Smooth muscle cell (in vitro differentiated cells): ENCODE data around the gene SUMF1. TPM values are rescaled to one million over a fixed set of nuclear protein-coding genes. Genes with fewer than 3 reads are reported as not detected.

ENCODE experiments used
- DNase-seq: peaks from one replicate; lab custom pipeline; 2025; ENCODE audit not compliant: unreplicated experiment; lab: John Stamatoyannopoulos, UW
- H2AFZ ChIP-seq: fragments of 200-600 bp; sonication (generic); 2 replicates; pipeline ENCODE4 v1.6.0; 2016; ENCODE audit warnings: antibody characterized with exemption, low read depth, mild to moderate bottlenecking
- H3F3A ChIP-seq: fragments of 200-600 bp; sonication (generic); 2 replicates; pipeline ENCODE4 v1.6.0; 2017; ENCODE audit warnings: antibody characterized with exemption, low read depth
- H3K27ac ChIP-seq: fragments of 200-600 bp; sonication (generic); 2 replicates; pipeline ENCODE4 v1.5.1; 2016; ENCODE audit warnings: low read depth, mild to moderate bottlenecking
- H3K27me3 ChIP-seq: fragments of 200-600 bp; sonication (generic); 2 replicates; pipeline ENCODE4 v1.6.1; 2016; ENCODE audit warnings: low read depth, mild to moderate bottlenecking
- H3K36me3 ChIP-seq: fragments of 200-600 bp; sonication (generic); 2 replicates; pipeline ENCODE4 v1.5.1; 2016; ENCODE audit warnings: low read depth
- H3K4me1 ChIP-seq: fragments of 200-600 bp; sonication (generic); 2 replicates; pipeline ENCODE4 v1.5.1; 2016; ENCODE audit warnings: low read depth
- H3K4me2 ChIP-seq: fragments of 200-600 bp; sonication (generic); 2 replicates; pipeline ENCODE4 v1.6.0; 2016; ENCODE audit warnings: mild to moderate bottlenecking
- H3K4me3 ChIP-seq: fragments of 200-600 bp; sonication (generic); 2 replicates; pipeline ENCODE4 v1.5.1; 2016; ENCODE audit warnings: mild to moderate bottlenecking
- H3K79me2 ChIP-seq: fragments of 200-600 bp; sonication (generic); 2 replicates; pipeline ENCODE4 v1.6.0; 2016; ENCODE audit warnings: low read depth, mild to moderate bottlenecking
- H3K9ac ChIP-seq: fragments of 200-600 bp; sonication (generic); 2 replicates; pipeline ENCODE4 v1.6.0; 2016; ENCODE audit warnings: low read depth
- H3K9me3 ChIP-seq: fragments of 200-600 bp; sonication (generic); replicated peaks from 2 replicates; pipeline ENCODE4 v1.5.1; 2016; ENCODE audit warnings: low read depth
- H4K20me1 ChIP-seq: fragments of 200-600 bp; sonication (generic); 2 replicates; pipeline ENCODE4 v1.6.0; 2016; ENCODE audit warnings: low read depth
- WGBS: methylation state at CpG from one replicate; pipeline ENCODE4 v1.1.7; 2016; ENCODE audit warnings: low lambda C conversion rate; 5-methylcytosine and 5-hydroxymethylcytosine counted together
- polyA plus RNA-seq: library from polyadenylated mRNA; unstranded; fragments of >200 nt; fragmentation: Nextera tagmentation; extraction: Ambion mirVana; gene quantifications from 2 replicates; pipeline ENCODE4 v1.2.1, GENCODE V29; 2016
- total RNA-seq: library from RNA; depleted of rRNA; stranded (reverse); fragments of >200 nt; gene quantifications from 2 replicates; pipeline ENCODE4 v1.2.3, GENCODE V29; 2014
- TF ChIP-seq, protein P1 (sequence below): fragments of 200-600 bp; sonication (generic); IDR thresholded peaks from 2 replicates; pipeline ENCODE4 v1.5.1; 2017; ENCODE audit warnings: borderline replicate concordance, mild to moderate bottlenecking, antibody characterized with exemption; ENCODE audit not compliant: insufficient read depth, poor library complexity, severe bottlenecking

The SUMF1 gene
- total and polyA plus RNA-seq, 2 experiments from 2014 or later, result 28.3 to 29.5 TPM

DNA sequence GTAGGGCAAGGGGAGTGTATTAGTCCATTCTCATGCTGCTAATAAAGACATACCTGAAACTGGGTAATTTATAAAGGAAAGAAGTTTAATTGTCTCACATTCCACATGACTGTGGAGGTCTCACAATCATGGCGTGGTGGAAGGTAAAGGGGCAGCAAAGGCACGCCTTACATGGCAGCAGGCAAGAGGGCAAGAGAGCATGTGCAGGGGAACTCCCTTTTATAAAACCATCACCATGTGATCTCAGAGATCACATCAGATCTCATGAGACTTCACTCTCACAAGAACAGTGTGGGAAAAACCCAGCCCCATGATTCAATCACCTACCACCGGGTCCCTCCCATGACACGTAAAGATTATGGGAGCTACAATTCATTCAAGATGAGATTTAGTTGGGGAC lies 41.4 kb downstream of the SUMF1 start:
- Histone ChIP-seq H3K36me3 (no peaks in the 10 kb centered on the region), H3K27ac (peak overlapping the region; percentile 79), H4K20me1 (no peaks in the 10 kb centered on the region), H3K27me3 (no peaks in the 10 kb centered on the region), H3K9me3 (no peaks in the 10 kb centered on the region), H3F3A (no peaks in the 10 kb centered on the region), H2AFZ (no peak overlapping the region), H3K9ac (peak overlapping the region; percentile 58), H3K79me2 (no peaks in the 10 kb centered on the region), H3K4me2 (no peak overlapping the region), H3K4me3 (no peak overlapping the region), H3K4me1 (no peaks in the 10 kb centered on the region)
- DNase-seq, result no peak
- TF ChIP-seq, protein P1, sequence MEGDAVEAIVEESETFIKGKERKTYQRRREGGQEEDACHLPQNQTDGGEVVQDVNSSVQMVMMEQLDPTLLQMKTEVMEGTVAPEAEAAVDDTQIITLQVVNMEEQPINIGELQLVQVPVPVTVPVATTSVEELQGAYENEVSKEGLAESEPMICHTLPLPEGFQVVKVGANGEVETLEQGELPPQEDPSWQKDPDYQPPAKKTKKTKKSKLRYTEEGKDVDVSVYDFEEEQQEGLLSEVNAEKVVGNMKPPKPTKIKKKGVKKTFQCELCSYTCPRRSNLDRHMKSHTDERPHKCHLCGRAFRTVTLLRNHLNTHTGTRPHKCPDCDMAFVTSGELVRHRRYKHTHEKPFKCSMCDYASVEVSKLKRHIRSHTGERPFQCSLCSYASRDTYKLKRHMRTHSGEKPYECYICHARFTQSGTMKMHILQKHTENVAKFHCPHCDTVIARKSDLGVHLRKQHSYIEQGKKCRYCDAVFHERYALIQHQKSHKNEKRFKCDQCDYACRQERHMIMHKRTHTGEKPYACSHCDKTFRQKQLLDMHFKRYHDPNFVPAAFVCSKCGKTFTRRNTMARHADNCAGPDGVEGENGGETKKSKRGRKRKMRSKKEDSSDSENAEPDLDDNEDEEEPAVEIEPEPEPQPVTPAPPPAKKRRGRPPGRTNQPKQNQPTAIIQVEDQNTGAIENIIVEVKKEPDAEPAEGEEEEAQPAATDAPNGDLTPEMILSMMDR, result no peak
- WGBS, result 95% methylated on average over 4 of the region's 4 CpGs

DNA sequence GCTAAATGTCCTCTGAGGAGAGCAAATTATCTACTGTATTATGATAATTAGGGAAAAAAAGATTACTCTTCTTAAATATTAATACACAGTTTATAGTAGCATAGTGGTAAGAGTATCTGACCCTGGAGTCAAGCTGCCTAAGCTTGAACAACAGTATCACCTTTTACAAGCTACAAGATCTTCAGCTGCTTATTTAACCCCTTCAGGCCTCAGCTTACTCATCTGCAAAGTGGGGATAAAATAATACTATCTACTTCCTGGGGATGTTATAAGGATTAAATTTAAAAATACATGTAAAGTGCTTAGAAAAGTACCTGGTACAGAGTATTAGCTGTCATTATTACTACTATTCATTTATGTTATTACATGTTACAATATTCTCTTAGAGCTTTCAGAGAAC lies 42.0 kb downstream of the SUMF1 start:
- no peak for DNase-seq
- Histone ChIP-seq H3K79me2 (no peaks in the 10 kb centered on the region), H3K27me3 (no peaks in the 10 kb centered on the region), H3K36me3 (no peaks in the 10 kb centered on the region), H3K4me2 (no peak overlapping the region), H3K4me3 (no peak overlapping the region), H3K9ac (no peak overlapping the region), H3F3A (no peaks in the 10 kb centered on the region), H3K27ac (no peak overlapping the region), H3K4me1 (no peaks in the 10 kb centered on the region), H3K9me3 (no peaks in the 10 kb centered on the region), H4K20me1 (no peaks in the 10 kb centered on the region), H2AFZ (no peak overlapping the region)
- TF ChIP-seq, protein P1, result no peak

DNA sequence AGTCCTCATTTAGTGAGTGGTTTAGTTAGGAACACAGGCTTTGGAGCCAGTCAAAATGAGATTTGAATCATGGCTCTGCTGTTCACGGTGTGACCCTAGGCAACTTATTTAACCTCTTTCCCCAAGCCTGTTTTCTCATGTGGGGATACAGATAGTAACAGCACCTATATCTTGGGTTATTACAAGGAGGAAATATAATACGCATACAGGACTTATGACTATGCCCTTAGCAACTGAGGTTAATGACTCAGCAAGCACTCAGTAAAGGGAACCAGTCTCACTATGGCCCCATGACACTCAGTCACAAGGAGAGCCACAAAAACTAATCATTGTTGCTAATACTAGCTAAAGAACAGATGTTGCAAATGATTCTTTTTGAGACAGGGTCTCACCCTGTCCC lies 45.9 kb downstream of the SUMF1 start:
- Histone ChIP-seq H3K27ac (peak overlapping the region; percentile 64), H3K36me3 (no peaks in the 10 kb centered on the region), H3K4me3 (no peak overlapping the region), H3K79me2 (no peaks in the 10 kb centered on the region), H2AFZ (no peak overlapping the region), H3K9me3 (no peaks in the 10 kb centered on the region), H4K20me1 (no peaks in the 10 kb centered on the region), H3K9ac (peak overlapping the region; percentile 37), H3F3A (no peaks in the 10 kb centered on the region), H3K4me1 (no peaks in the 10 kb centered on the region), H3K27me3 (no peaks in the 10 kb centered on the region), H3K4me2 (no peak overlapping the region)
- no peak for DNase-seq
- TF ChIP-seq, protein P1, result no peak
- WGBS, result 73% methylated on average over 2 of the region's 2 CpGs

DNA sequence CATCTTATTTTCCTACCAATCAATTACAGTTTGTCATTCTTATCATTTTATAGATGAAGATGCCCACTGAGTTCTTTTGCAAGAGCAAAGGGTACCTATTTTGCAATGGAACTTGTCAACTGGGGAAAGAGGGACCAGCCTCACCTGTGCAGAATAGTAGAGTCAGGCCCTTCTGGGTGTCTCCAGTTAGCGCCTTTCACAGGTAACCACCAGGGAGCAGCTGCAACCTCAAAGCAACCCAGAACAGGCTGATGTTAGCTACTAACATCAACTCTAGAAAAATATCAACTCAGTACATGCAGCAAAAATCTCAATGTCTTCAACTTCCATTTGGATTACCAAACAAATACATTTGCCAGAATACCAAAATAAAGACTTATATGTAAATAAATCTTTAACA lies 47.1 kb downstream of the SUMF1 start:
- Histone ChIP-seq H3K27me3 (no peaks in the 10 kb centered on the region), H3K36me3 (no peaks in the 10 kb centered on the region), H4K20me1 (no peaks in the 10 kb centered on the region), H3K9ac (no peak overlapping the region), H3F3A (no peaks in the 10 kb centered on the region), H3K79me2 (no peaks in the 10 kb centered on the region), H3K4me2 (no peak overlapping the region), H3K27ac (no peak overlapping the region), H3K4me1 (no peaks in the 10 kb centered on the region), H2AFZ (no peak overlapping the region), H3K9me3 (no peaks in the 10 kb centered on the region), H3K4me3 (no peak overlapping the region)
- TF ChIP-seq, protein P1, result no peak
- DNase-seq, result no peak
- WGBS, result 94% methylated on average over 1 of the region's 1 CpG
